K562 (cell line): ENCODE measurements around the gene METAP2. TPM values are rescaled to one million over a fixed set of nuclear protein-coding genes. Genes with fewer than 3 reads are reported as not detected.

Experiments
- ATAC-seq: fragments of 200-7000 bp; cut with Tn5 transposase; 3 replicates; pipeline ENCODE4 v1.9.1; 2020; ENCODE audit warnings: moderate library complexity
- BruUV-seq: library from RNA; stranded (reverse); fragments of 400-500 nt; replicated peaks from 2 replicates; lab custom pipeline; 2021; lab: Mats Ljungman, UMichigan
- CTCF ChIA-PET: fragments of 300-600 bp; formaldehyde crosslinking; extraction: SDS; loops from one replicate; lab custom pipeline; 2021; ENCODE audit warnings: low intra/inter-chr PET ratio; lab: Yijun Ruan, JAX
- POLR2A ChIA-PET: fragments of 300-600, 350-650 bp; sonication (Branson Sonifier 250); formaldehyde crosslinking; extraction: SDS; loops from one replicate; lab custom pipeline; 2021; ENCODE audit warnings: antibody characterized with exemption, inconsistent platforms; lab: Yijun Ruan, JAX
- DNase-seq, 4 experiments: peaks; one replicate each; pipeline versions ENCODE4 v3.0.0 to v3.0.0-alpha.2; 2011 to 2018; ENCODE audit warnings: low spot score in 3 of 4, mixed read lengths in 3 of 4; ENCODE audit errors: extremely low read depth in 1 of 4
- FAIRE-seq: peaks from 2 replicates; lab custom pipeline; 2011; peaks lifted over from hg19 to GRCh38; lab: Jason Lieb, UNC
- H2AFZ ChIP-seq: 2 replicates; pipeline ENCODE4 v1.6.0; 2011; ENCODE audit warnings: low read depth, low read length, control low read depth, inconsistent platforms
- H3K27ac ChIP-seq: fragments of 200-600 bp; 3 replicates; pipeline ENCODE4 v1.8.0; 2011; ENCODE audit warnings: low read depth, mild to moderate bottlenecking, control low read depth, inconsistent platforms, low read length, moderate library complexity, mixed read lengths; ENCODE audit errors: extremely low read depth
- H3K27me3 ChIP-seq, 2 experiments: fragments of 300-600 bp in 1 of 2; 2 replicates in 1 of 2; 3 replicates in 1 of 2; pipeline versions ENCODE4 v1.6.0 to v1.8.0; 2011; ENCODE audit warnings: inconsistent platforms in 2 of 2, low read length in 2 of 2, mild to moderate bottlenecking in 1 of 2, mixed read lengths in 1 of 2, moderate library complexity in 1 of 2; ENCODE audit not compliant: control insufficient read depth in 2 of 2, insufficient read depth in 2 of 2
- H3K36me3 ChIP-seq: fragments of 300-600 bp; 3 replicates; pipeline ENCODE4 v1.8.0; 2011; ENCODE audit warnings: mild to moderate bottlenecking, low read length, inconsistent platforms; ENCODE audit not compliant: control insufficient read depth, insufficient read depth
- H3K4me1 ChIP-seq, 2 experiments: fragments of 200-600 bp in 1 of 2; replicated peaks in 1 of 2; 2 replicates in 1 of 2; 3 replicates in 1 of 2; pipeline versions ENCODE4 v1.5.1 to v1.8.0; 2011; ENCODE audit warnings: inconsistent platforms in 2 of 2, low read length in 2 of 2, mild to moderate bottlenecking in 1 of 2, mixed read lengths in 1 of 2, moderate library complexity in 1 of 2; ENCODE audit not compliant: control insufficient read depth in 2 of 2, insufficient read depth in 2 of 2
- H3K4me2 ChIP-seq: 2 replicates; pipeline ENCODE4 v1.6.1; 2011; ENCODE audit warnings: low read length, control low read depth, inconsistent platforms, mixed read lengths; ENCODE audit not compliant: insufficient read depth
- H3K4me3 ChIP-seq: fragments of 200-600 bp; sonication (generic), shearing (Covaris generic); 2 replicates; pipeline ENCODE4 v1.5.1; 2016; ENCODE audit warnings: control low read depth, inconsistent platforms
- H3K79me2 ChIP-seq: fragments of 200-600 bp; 3 replicates; pipeline ENCODE4 v1.8.0; 2011; ENCODE audit warnings: low read length, inconsistent platforms; ENCODE audit not compliant: control insufficient read depth, insufficient read depth
- H3K9ac ChIP-seq, 2 experiments: 2 replicates each; pipeline versions ENCODE4 v1.6.0 to v1.6.1; 2011; ENCODE audit warnings: low read depth in 2 of 2, low read length in 2 of 2, control low read depth in 1 of 2, inconsistent platforms in 1 of 2, mild to moderate bottlenecking in 1 of 2, mixed read lengths in 1 of 2; ENCODE audit not compliant: insufficient read depth in 1 of 2
- H3K9me1 ChIP-seq: one replicate; pipeline ENCODE4 v1.6.0; 2011; ENCODE audit warnings: inconsistent platforms, mild to moderate bottlenecking, low read length, moderate library complexity; ENCODE audit not compliant: control insufficient read depth, insufficient read depth
- H3K9me3 ChIP-seq: replicated peaks from 2 replicates; pipeline ENCODE4 v1.5.1; 2011; ENCODE audit warnings: low read depth, low read length, inconsistent platforms; ENCODE audit not compliant: control insufficient read depth, insufficient read depth
- H4K20me1 ChIP-seq: replicated peaks from 2 replicates; pipeline ENCODE4 v1.6.1; 2011; ENCODE audit warnings: low read length, inconsistent platforms, mixed read lengths; ENCODE audit not compliant: control insufficient read depth, insufficient read depth
- ATF1 ChIP-seq, 2 experiments: fragments of 450-650 bp in 1 of 2; IDR thresholded peaks; 2 replicates each; pipeline ENCODE4 v1.6.1; 2016; ENCODE audit warnings: missing compliant biosample characterization in 1 of 2, missing genetic modification characterization in 1 of 2
- CBX8 ChIP-seq: fragments of 200-600 bp; sonication (generic); IDR thresholded peaks from 2 replicates; pipeline ENCODE4 v1.6.1; 2012; ENCODE audit warnings: borderline replicate concordance, mixed run types, low read depth, mild to moderate bottlenecking, moderate library complexity, mixed read lengths, low read length, control low read depth, inconsistent platforms; ENCODE audit not compliant: poor library complexity, severe bottlenecking; ENCODE audit errors: extremely low read depth
- CHD4 ChIP-seq: fragments of 200-600 bp; sonication (generic); IDR thresholded peaks from 3 replicates; pipeline ENCODE4 v1.6.1; 2012; ENCODE audit warnings: low read depth, mild to moderate bottlenecking, mixed read lengths, low read length, inconsistent platforms; ENCODE audit not compliant: insufficient read depth, insufficient replicate concordance, poor library complexity, severe bottlenecking
- JUNB ChIP-seq: fragments of 450-650 bp; formaldehyde crosslinking; conservative IDR thresholded peaks from 2 replicates; pipeline ENCODE4 v1.4.0; 2020; ENCODE audit warnings: mild to moderate bottlenecking
- KAT7 ChIP-seq: sonication (generic); formaldehyde crosslinking; IDR thresholded peaks from 2 replicates; pipeline ENCODE4 v1.8.0; 2022; ENCODE audit warnings: missing genetic modification reagents, mild to moderate bottlenecking, borderline replicate concordance
- MCM7 ChIP-seq, 2 experiments: fragments of 450-650 bp; IDR thresholded peaks; 2 replicates each; pipeline ENCODE4 v1.6.1; 2016 to 2018
- NCOA2 ChIP-seq, 2 experiments: fragments of 450-650 bp; IDR thresholded peaks; 2 replicates each; pipeline ENCODE4 v1.6.1; 2018; ENCODE audit warnings: mild to moderate bottlenecking in 2 of 2, moderate library complexity in 1 of 2; ENCODE audit not compliant: partially characterized antibody in 2 of 2
- RBM15 ChIP-seq: fragments of 200-400 bp; formaldehyde crosslinking; IDR thresholded peaks from 2 replicates; pipeline ENCODE4 v1.6.1; 2018; ENCODE audit warnings: mild to moderate bottlenecking, low read length, moderate library complexity; ENCODE audit not compliant: insufficient read depth
- SETDB1 ChIP-seq: IDR thresholded peaks from one replicate; pipeline ENCODE4 v1.6.1; 2012; ENCODE audit warnings: low read length, control low read depth, inconsistent platforms
- SOX6 ChIP-seq: fragments of 450-650 bp; IDR thresholded peaks from 2 replicates; pipeline ENCODE4 v1.6.1; 2014; ENCODE audit warnings: mild to moderate bottlenecking
- ZNF57 ChIP-seq: fragments of 450-650 bp; formaldehyde crosslinking; IDR thresholded peaks from 2 replicates; pipeline ENCODE4 v1.4.0; 2020; ENCODE audit warnings: mild to moderate bottlenecking, moderate library complexity
- ZSCAN32 ChIP-seq: fragments of 450-650 bp; formaldehyde crosslinking; IDR thresholded peaks from 2 replicates; pipeline ENCODE4 v1.4.0; 2020; ENCODE audit warnings: mild to moderate bottlenecking, moderate library complexity
- WGBS: fragments of 100-300 bp; shearing (Covaris generic); methylation state at CpG from one replicate; pipeline ENCODE4 v1.1.6; 2016; ENCODE audit warnings: low coverage, mixed read lengths; ENCODE audit not compliant: insufficient coverage; ENCODE audit errors: missing lambda C conversion rate; 5-methylcytosine and 5-hydroxymethylcytosine counted together
- in situ Hi-C: fragments of 300-500 bp; cut with MboI; formaldehyde crosslinking; loops from 4 replicates; pipeline ENCODE4 v1.15.0; 2018; ENCODE audit warnings: inconsistent platforms, mixed read lengths
- intact Hi-C: fragments of 100-400 bp; cut with micrococcal nuclease; formaldehyde crosslinking; loops from 2 replicates; pipeline ENCODE4 v1.14.2; 2022
- polyA plus RNA-seq, 8 experiments: library from polyadenylated mRNA; depleted of rRNA in 4 of 8; stranded (reverse) in 5 of 8; unstranded in 3 of 8; fragments of >200 nt; fragmentation: Nextera tagmentation in 2 of 8; fragmentation: Illumina TruSeq in 1 of 8; extraction: Ambion mirVana in 2 of 8; extraction: Trizol in 1 of 8; gene quantifications; 2 replicates each; pipeline versions ENCODE4 v1.2.1 to v1.2.3, GENCODE V29; 2011 to 2014; ENCODE audit warnings: inconsistent platforms in 1 of 8, missing spikeins in 1 of 8
- total RNA-seq, 7 experiments: library from RNA; depleted of rRNA in 6 of 7; stranded (reverse); fragments of >200 nt in 6 of 7; fragmentation: Illumina TruSeq in 2 of 7; extraction: Trizol in 2 of 7; gene quantifications; 2 replicates each; pipeline versions ENCODE4 v1.2.1 to v1.2.3, GENCODE V29; 2011 to 2021; ENCODE audit warnings: low replicate concordance in 1 of 7
- TF ChIP-seq, protein P1 (sequence below): fragments of 150-350 bp; IDR thresholded peaks from 2 replicates; pipeline ENCODE4 v1.6.1; 2014; ENCODE audit warnings: low read depth, mild to moderate bottlenecking, low read length, borderline replicate concordance
- TF ChIP-seq, protein P2 (sequence below): fragments of 250-450 bp; sonication (Bioruptor Pico); IDR thresholded peaks from 2 replicates; pipeline ENCODE4 v1.5.0; 2021
- TF ChIP-seq, protein P3 (sequence below): fragments of 450-650 bp; formaldehyde crosslinking; IDR thresholded peaks from 2 replicates; pipeline ENCODE4 v1.4.0; 2020; ENCODE audit warnings: mild to moderate bottlenecking, moderate library complexity

METAP2 gene
- total and polyA plus RNA-seq, 9 of the 15 experiments (the other 6 are each of a cell fraction or from before 2014, with no cell fraction given), result 75.5 to 205 (median 164) TPM

DNA sequence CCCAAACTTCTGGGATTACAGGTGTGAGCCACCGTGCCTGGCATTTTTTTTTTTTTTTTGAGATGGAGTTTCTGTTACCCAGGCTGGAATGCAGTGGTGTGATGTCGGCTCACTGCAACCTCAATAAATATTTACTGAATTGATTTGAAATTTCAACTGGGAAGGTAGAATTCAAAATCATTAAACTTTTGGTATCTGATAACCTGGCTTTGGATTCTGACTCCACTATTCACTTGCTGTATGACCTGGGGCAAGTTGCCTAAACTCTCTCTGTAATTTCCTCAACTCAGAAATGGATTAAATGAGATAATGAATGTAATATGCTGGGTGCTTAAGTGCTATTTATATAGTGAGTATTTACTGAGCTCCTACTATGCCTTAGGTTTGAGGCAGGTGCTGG is 8.7 kb upstream of the METAP2 start (continued):
- TF ChIP-seq, protein P1, sequence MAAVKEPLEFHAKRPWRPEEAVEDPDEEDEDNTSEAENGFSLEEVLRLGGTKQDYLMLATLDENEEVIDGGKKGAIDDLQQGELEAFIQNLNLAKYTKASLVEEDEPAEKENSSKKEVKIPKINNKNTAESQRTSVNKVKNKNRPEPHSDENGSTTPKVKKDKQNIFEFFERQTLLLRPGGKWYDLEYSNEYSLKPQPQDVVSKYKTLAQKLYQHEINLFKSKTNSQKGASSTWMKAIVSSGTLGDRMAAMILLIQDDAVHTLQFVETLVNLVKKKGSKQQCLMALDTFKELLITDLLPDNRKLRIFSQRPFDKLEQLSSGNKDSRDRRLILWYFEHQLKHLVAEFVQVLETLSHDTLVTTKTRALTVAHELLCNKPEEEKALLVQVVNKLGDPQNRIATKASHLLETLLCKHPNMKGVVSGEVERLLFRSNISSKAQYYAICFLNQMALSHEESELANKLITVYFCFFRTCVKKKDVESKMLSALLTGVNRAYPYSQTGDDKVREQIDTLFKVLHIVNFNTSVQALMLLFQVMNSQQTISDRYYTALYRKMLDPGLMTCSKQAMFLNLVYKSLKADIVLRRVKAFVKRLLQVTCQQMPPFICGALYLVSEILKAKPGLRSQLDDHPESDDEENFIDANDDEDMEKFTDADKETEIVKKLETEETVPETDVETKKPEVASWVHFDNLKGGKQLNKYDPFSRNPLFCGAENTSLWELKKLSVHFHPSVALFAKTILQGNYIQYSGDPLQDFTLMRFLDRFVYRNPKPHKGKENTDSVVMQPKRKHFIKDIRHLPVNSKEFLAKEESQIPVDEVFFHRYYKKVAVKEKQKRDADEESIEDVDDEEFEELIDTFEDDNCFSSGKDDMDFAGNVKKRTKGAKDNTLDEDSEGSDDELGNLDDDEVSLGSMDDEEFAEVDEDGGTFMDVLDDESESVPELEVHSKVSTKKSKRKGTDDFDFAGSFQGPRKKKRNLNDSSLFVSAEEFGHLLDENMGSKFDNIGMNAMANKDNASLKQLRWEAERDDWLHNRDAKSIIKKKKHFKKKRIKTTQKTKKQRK, result no peak
- TF ChIP-seq ZNF57 (CRISPR knock-in tag) (no peak), KAT7 (no peak), NCOA2 (IDR thresholded peaks at IDR 0.05; ENCODE audit: partially characterized antibody in 2 of 2) (no peak)
- TF ChIP-seq, protein P2, sequence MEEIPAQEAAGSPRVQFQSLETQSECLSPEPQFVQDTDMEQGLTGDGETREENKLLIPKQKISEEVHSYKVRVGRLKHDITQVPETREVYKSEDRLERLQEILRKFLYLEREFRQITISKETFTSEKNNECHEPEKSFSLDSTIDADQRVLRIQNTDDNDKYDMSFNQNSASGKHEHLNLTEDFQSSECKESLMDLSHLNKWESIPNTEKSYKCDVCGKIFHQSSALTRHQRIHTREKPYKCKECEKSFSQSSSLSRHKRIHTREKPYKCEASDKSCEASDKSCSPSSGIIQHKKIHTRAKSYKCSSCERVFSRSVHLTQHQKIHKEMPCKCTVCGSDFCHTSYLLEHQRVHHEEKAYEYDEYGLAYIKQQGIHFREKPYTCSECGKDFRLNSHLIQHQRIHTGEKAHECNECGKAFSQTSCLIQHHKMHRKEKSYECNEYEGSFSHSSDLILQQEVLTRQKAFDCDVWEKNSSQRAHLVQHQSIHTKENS (CRISPR knock-in tag), result no peak

DNA sequence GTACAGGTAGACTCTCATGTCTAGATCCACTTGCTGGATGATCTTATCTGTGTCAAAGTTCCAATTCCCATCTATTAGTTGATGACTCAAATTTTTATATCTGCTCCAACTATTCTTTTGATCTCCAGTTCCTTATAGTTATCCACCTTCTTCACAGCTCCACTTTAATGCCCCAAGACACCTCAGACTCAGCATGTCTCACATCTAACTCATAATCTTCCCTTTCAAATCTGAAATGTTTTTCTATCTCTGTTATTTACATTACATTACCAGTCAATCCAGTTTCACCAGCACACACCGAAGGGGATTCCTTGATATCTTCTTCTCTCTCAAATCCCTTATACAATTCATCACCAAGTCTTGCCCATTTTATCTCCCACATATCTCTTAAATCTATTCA is 3.7 kb upstream of the METAP2 start:
- H3K79me2 ChIP-seq, result peaks cover 20% of the 10 kb centered on the region
- H3K4me3 ChIP-seq, result no peak overlapping the region
- WGBS, result 73% methylated on average over 1 of the region's 1 CpG
- no peaks in the 10 kb centered on the region for H3K27me3 ChIP-seq
- no peak overlapping the region for H2AFZ ChIP-seq
- H3K27ac ChIP-seq, result no peak overlapping the region
- no peak overlapping the region for H3K9ac ChIP-seq
- intact Hi-C loops (loop anchor here (10.0 kb wide), 1 partner anchor 255 kb away; the partner anchor contains the start of genes FGD6 and VEZT), in situ Hi-C loops (no loop called here)
- ChIA-PET POLR2A (no interaction called here), CTCF (no interaction called here)
- no peak for FAIRE-seq
- no TSS peak for BruUV-seq
- no peak for ATAC-seq
- no peak for DNase-seq
- peaks cover 2% of the 10 kb centered on the region; the same call in 1 of the 3 replicates for H3K36me3 ChIP-seq
- peaks cover 0 to 4% of the 10 kb centered on the region in 2 experiments; a peak in 1 of 5 replicates for H3K4me1 ChIP-seq
- no peaks in the 10 kb centered on the region for H3K9me1 ChIP-seq
- H3K9me3 ChIP-seq, result no peaks in the 10 kb centered on the region
- H4K20me1 ChIP-seq, result no peaks in the 10 kb centered on the region
- no peak overlapping the region for H3K4me2 ChIP-seq
- TF ChIP-seq JUNB (CRISPR knock-in tag) (no peak), CHD4 (no peak), ATF1 (CRISPR knock-in tag; IDR thresholded peaks at IDR 0.05) (no peak), ATF1 (tag; IDR thresholded peaks at IDR 0.05) (no peak), SETDB1 (no peak), RBM15 (no peak), ZSCAN32 (CRISPR knock-in tag) (no peak), MCM7 (IDR thresholded peaks at IDR 0.05) (no peak), CBX8 (no peak), SOX6 (no peak)
- TF ChIP-seq, protein P3, sequence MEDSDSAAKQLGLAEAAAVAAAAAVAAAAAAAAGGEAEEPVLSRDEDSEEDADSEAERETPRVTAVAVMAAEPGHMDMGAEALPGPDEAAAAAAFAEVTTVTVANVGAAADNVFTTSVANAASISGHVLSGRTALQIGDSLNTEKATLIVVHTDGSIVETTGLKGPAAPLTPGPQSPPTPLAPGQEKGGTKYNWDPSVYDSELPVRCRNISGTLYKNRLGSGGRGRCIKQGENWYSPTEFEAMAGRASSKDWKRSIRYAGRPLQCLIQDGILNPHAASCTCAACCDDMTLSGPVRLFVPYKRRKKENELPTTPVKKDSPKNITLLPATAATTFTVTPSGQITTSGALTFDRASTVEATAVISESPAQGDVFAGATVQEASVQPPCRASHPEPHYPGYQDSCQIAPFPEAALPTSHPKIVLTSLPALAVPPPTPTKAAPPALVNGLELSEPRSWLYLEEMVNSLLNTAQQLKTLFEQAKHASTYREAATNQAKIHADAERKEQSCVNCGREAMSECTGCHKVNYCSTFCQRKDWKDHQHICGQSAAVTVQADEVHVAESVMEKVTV, result no peak
